NCI-H2081 treated with DMSO at 0.1 percent for 48 hours (cell line): ENCODE results near the gene CDK6.

Source experiments
- DNase-seq: peaks from one replicate; lab custom pipeline; 2025; lab: John Stamatoyannopoulos, UW

Gene CDK6

GRCh38 chr7:92645114-92646061 is 191.0 kb downstream of the CDK6 start:
- DNase-seq: no peak

DNA sequence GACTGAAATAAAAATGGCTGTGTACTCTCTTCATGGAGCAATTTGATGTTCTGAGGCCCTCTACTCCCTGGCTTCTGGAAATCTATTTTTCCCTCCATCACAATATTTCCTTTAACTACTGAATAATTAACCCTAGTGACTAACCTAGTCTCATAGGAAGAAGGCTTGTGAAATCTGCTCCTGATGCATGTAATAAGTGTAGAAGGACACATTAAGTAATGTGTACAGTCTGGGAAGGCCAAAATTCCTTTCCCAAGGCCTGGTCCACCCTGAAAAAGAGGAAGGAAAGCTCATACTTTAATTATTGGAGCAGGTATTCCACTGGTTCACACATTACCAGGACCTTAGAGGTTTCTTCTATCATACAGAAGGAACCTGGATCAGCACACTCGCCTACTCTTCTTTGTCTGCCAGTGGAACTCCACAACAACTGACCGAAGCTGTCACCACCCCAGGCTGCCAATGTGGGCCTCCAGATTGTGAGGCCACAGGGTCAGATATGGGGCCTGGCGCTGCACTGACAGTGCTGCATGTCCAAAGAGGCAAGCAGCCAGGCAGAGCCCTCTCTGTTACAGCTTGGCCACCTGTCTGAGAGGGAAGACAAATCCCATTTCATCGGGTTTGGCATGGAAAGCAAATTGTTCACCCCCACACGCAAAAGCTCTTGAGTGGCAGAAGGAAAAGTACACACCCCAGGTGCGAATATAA is 191.8 kb downstream of the CDK6 start:
- DNase-seq: no peak

DNA sequence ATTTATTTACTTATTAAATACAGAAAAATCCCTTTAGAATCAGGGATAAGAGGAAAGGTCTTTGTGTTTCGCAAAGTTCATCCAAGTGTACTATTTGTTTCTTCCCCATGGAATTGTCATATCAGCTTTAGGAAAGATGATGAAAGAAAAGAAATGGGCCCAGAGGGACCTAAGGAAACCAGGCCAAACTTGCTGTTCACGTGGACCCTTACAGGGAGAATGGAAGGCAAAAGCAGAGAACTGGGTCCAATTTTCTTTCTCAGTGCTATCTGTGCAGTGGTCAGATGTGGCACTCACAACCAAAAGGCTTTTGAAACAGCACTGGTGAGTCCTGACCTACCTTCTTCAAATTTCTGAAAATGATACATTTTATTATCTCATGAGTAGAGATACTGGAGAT is 192.6 kb downstream of the CDK6 start:
- no peak for DNase-seq

DNA sequence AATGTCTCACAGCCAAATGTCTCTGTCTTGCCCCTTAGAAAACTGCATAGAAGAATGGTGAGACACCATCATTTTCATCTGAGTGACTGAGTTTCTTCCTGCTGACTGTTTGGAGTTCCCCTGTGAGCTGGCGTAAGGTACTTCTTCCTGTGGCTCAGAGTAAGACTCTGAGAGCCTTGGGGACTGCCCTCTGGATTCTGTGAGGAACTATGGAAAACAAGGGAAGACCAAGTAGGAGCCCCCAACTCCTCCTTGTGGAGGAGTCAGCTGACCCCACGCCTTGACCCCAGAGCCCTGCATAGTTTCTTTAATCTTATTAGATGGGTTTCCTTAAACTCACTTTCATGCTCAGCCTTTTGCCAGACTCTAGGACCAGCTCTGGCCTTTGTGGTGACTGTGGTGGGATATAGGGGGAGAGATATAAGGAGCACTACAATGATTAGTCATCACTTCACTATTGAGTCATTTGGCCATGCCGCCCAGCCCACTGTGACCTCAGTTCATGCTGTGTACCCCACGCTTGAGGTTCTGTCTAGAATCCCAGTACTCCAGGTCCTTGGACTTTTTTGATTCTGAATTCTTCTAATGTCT is 194.4 kb downstream of the CDK6 start:
- DNase-seq: no peak

GRCh38 chr7:92639966-92640365 is 196.4 kb downstream of the CDK6 start:
- DNase-seq: no peak

DNA sequence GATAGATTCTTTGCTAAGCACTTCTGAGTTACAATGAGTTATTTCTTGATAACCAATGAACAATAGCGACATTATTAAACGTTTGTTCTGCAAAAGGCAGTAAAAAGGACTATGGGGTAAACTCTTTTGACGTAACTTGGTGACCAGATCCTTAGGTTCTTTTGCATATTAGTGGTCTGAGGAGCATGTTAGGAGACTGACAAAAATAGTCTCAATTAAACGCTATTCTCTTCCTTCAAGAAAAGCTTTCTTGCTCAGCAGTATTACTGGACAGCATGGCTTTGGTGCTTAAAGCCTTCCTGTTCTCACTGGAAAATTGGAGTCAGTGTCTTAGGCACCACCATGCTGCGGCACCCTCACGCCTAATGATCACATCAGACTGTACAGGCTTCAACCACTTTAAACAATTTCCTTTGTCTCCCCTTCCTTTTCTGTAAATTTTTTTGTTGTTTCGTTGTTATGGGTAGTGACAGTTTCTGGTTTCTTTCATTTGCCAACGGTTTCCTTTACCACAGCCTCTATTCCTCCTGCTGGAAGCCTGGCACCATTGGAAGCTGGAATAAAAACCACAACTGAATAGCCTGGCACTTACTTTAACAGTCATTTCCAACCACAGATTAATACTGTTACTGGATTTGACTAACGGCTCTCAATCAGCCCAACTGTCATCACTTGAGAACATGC is 197.0 kb downstream of the CDK6 start:
- no peak for DNase-seq

- no peak for DNase-seq
Measured at GRCh38 chr7:92636018-92636560, 200.3 kb downstream of the CDK6 start.

DNA sequence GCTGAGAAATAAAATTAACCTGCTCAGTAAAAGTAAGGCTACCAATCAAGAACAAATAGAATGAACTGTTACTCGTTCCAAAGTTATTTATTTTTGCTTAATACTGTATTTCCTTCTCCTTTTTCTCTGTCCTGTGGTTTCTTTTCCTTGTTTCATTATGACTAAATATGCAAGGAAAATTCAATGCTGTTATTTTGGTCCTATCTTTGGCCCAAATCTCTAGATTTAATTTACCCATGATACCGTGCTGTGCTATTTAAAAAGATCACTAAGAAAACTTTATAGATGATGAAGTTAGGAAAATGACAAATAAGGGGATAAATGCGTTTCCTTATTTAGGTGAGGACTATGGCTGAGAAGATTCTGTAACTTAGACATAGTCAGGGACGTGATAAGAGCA is 200.8 kb downstream of the CDK6 start:
- no peak for DNase-seq

GRCh38 chr7:92634924-92635519 is 201.4 kb downstream of the CDK6 start:
- no peak for DNase-seq

- no peak for DNase-seq
Measured at GRCh38 chr7:92634205-92634604, 202.2 kb downstream of the CDK6 start.

DNA sequence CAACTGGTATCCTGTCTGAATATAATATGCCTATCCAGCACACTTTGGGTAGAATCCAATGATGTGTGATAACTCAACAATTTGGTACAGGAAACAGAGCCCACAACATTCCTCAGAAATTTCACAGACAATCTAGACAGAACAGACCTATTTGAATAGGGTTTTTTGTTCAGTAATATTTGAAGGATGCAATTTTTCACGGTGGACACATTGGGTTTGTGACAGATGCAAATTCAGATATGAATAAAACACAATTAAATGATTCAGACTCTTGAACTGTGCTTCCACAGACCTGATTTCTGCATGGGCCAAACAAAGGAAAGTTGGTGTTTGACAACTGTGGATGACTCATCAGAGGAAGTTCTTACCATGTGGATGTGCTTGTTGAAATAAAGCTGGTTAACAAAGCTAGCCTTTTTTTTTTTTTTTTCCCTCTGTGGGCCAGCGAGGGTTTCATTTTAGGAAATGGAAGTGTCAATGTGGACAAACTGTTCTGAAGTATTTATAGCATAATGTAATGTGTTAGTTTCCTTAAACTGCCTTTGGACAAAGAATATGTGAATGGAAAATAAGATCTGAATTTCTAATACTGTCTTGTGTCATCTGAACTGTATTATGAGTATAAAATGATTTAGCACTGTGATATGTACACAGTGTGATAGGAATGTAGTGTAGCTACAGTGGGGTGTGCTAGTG is 203.0 kb downstream of the CDK6 start:
- no peak for DNase-seq

- DNase-seq: no peak
Measured at GRCh38 chr7:92632791-92633190, 203.6 kb downstream of the CDK6 start.

GRCh38 chr7:92631850-92632487 is 204.4 kb downstream of the CDK6 start:
- DNase-seq: no peak

GRCh38 chr7:92631067-92631849 is 205.1 kb downstream of the CDK6 start:
- no peak for DNase-seq

DNA sequence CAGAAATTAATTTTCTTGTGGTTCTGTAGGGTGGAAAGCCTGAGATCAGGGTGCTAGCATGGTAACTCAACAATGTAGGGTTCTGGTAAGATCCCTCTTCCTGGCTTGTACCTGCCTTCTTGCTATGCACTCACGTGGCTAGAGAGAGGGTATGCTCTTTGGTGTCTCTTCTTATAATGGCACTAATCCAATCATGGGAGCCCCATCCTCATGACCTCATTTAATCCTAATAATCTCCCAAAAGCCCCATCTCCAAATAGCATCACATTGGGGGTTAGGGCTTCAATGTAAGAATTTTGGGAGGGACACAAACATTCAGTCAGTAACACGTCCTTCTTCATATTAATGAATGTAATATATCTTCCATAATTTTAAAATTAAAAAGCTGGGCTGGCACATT is 206.6 kb downstream of the CDK6 start:
- no peak for DNase-seq

DNA sequence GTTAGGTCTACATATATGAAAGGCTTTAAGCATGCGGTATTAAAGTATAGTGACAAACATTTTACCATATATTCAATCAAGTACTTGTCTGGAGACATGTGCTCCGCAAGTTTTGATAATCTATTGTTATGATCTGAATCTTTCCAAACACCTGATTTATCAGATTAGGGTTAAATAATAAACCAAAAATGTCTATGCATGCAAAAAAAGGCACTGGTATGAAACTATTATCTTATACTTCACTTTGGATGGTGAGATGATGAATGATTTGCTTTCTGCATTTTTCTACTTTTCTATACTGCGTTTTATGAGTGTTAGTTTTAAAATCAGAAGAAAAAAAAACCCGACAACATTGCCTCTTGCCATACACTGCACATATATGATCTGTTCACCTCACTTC is 208.4 kb downstream of the CDK6 start:
- no peak for DNase-seq

DNA sequence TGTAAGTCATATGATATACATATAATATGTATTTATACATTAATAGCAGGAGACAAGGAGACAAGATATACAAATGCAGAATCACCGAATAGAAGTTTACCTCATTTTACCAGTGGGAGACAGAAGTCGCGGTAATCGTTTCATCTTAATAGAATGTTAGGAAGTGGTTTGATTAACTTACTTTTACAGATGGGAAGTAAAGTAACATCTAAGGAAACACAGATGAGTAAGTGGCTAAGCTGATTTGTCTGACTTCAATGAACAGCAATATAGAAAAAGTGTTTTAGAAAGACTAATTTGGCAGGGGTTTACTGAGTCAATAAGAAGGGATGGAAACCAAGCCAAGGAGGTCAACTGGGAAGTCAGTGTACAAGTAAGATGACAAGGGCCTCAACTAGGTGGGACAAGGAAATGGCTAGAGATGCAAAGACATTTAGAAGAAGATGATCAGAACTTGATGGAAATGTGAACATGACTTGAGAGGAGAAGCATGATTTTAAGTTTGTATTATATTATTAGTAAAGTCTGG is 210.0 kb downstream of the CDK6 start:
- DNase-seq: no peak

- DNase-seq: no peak
Measured at GRCh38 chr7:92625617-92626016, 210.8 kb downstream of the CDK6 start.

DNA sequence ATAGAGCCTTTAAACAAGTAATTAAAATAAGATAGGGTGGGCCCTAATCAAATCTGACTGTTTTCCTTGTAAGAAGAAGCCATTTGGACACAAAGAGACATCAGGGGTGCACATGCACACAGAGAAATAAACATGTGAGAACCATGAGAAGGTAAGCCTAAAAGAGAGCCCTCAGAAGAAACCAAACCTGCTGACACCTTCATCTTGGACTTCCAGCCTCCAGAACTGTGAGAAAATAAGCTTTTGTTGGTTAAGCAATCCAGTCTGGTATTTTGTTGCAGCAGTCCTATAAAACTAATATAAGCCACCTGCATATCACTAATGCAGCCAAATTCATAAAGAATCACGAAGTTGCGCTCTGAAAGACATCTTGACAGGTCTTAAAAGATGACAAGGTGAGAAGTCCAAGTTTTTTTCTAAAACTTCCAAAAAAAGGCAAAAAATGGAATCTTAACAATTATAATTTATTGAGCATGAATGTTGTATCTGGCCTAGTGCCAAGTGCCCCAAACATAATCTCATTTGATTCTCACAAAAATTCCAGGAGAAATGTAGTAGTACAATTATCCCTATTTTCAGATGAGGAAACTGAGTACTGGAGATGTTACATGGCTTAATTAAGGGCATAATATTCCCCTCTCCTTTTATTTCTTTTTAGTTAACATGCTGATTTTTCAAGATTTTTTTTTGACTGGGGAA is 211.9 kb downstream of the CDK6 start:
- no peak for DNase-seq
